ENCODE data around the gene GDAP1L1. TPM values are rescaled to one million over a fixed set of nuclear protein-coding genes. Genes with fewer than 3 reads are reported as not detected.
A peak's percentile ranks its signal among the peaks of the same experiment; 100 is the strongest.

The GDAP1L1 gene
- total RNA-seq, 4 donors from 2014 or later: 0.23 to 0.83 TPM; not detected in 2

- H3K4me3 ChIP-seq: peak overlapping the region; percentile 81 to 94 (median 92)
- WGBS: 38% methylated on average over 7 of the region's 7 CpGs
- peaks cover 69 to 87% (median 79%) of the 10 kb centered on the region in 4 donors for H3K4me1 ChIP-seq
- DNase-seq (ENCODE audit: extremely low spot score): no peak
- TF ChIP-seq EP300 (IDR thresholded peaks at IDR 0.05) (no peak), POLR2A (IDR thresholded peaks at IDR 0.05; ENCODE audit: low read depth) (no peak), POLR2AphosphoS5 (IDR thresholded peaks at IDR 0.05) (no peak)
- TF ChIP-seq, protein P1, sequence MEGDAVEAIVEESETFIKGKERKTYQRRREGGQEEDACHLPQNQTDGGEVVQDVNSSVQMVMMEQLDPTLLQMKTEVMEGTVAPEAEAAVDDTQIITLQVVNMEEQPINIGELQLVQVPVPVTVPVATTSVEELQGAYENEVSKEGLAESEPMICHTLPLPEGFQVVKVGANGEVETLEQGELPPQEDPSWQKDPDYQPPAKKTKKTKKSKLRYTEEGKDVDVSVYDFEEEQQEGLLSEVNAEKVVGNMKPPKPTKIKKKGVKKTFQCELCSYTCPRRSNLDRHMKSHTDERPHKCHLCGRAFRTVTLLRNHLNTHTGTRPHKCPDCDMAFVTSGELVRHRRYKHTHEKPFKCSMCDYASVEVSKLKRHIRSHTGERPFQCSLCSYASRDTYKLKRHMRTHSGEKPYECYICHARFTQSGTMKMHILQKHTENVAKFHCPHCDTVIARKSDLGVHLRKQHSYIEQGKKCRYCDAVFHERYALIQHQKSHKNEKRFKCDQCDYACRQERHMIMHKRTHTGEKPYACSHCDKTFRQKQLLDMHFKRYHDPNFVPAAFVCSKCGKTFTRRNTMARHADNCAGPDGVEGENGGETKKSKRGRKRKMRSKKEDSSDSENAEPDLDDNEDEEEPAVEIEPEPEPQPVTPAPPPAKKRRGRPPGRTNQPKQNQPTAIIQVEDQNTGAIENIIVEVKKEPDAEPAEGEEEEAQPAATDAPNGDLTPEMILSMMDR (IDR thresholded peaks at IDR 0.05): no peak
- H3K27ac ChIP-seq (replicated peaks in 1 of 4): peak overlapping the region; percentile 95 to 99 (median 98)
- H3K27me3 ChIP-seq: no peaks in the 10 kb centered on the region
- no peaks in the 10 kb centered on the region for H3K9me3 ChIP-seq
- intact Hi-C loops (cut with DNase I): no loop called here
- peaks cover 0 to 22% (median 12%) of the 10 kb centered on the region in 4 donors for H3K36me3 ChIP-seq
Measured at GRCh38 chr20:44208165-44208564, 38.9 kb upstream of the GDAP1L1 start.

DNA sequence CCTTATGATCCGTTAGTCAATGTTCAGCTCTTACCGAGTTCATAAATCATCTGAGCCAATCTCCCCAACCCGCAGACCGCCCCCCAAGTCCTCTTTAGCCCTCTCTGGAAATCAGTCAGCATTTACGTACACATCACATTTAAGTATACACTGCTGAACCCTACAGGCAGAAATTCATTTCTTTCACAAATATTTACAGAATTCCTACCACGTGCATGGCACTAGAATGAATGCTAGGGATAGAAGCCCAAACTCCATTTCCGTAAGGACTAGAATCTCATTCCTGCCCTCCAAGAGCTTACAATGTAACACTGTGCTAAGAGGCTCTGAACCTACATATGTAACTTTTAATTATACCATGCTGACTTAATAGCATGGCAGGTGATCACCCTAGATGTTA, 38.3 kb upstream of the GDAP1L1 start:
- Histone ChIP-seq H3K9me3 (no peaks in the 10 kb centered on the region), H3K27ac (replicated peaks in 1 of 4) (peak overlapping the region; percentile 95 to 99 (median 98)), H3K27me3 (no peaks in the 10 kb centered on the region), H3K4me3 (peak overlapping the region; percentile 81 to 94 (median 92)), H3K36me3 (peaks cover 0 to 22% (median 12%) of the 10 kb centered on the region in 4 donors), H3K4me1 (peaks cover 67 to 81% (median 75%) of the 10 kb centered on the region in 4 donors)
- intact Hi-C loops (cut with DNase I): no loop called here
- TF ChIP-seq EP300 (IDR thresholded peaks at IDR 0.05) (no peak), POLR2AphosphoS5 (IDR thresholded peaks at IDR 0.05) (peak in 1 of 2 donors; percentile 63)
- TF ChIP-seq, protein P1 (IDR thresholded peaks at IDR 0.05): peak in 1 of 3 experiments; percentile 20
- DNase-seq (ENCODE audit: extremely low spot score): no peak
- 19% methylated on average over 7 of the region's 7 CpGs for WGBS

DNA sequence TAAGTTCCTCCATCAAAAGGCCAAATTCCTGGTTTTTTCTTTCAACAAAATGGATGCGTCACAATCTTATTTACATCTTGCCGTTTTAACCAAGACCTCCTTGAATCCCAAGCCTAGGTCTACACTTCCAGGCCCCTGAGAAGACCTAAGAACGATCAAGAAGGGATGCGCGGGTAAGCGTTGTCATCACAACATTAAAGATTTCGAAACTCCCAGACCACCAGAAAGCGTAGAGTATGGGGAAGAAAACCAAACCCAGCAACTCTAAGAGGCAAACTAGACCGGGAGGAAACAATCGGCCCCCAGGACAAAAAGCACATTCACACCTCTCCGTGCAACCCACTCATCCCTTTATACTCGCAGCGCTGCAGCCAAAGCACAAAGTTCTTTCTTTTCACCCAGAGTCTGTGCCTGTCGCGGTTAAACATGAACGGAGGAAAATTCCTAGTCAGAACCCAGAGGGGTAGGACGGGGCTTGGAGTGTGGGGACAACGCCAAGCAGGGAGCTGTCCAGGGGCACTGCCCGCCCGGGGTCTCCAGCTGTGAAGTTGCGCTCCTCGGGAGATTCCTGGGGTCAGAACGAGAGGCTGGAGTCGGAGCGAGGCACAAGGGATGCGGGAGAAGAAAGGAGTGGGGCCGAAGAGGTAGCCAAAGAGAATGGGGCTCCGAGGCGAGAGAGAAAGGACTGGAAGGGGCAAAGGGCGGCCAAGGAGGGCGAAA, 37.3 kb upstream of the GDAP1L1 start:
- H3K4me1 ChIP-seq: peaks cover 57 to 73% (median 64%) of the 10 kb centered on the region in 4 donors
- intact Hi-C loops (cut with DNase I): loop anchor here (5.0 to 10.0 kb wide), 6 partner anchors 175 to 675 kb away; partner anchors contain the start of genes SERINC3, TTPAL and YWHAB
- H3K36me3 ChIP-seq: peaks cover 0 to 18% (median 9%) of the 10 kb centered on the region in 4 donors
- H3K27ac ChIP-seq (replicated peaks in 1 of 4): peak overlapping the region; percentile 95 to 99 (median 98)
- no peaks in the 10 kb centered on the region for H3K27me3 ChIP-seq
- H3K4me3 ChIP-seq: peak overlapping the region; percentile 81 to 94 (median 92)
- TF ChIP-seq, protein P1 (IDR thresholded peaks at IDR 0.05): no peak
- TF ChIP-seq POLR2A (IDR thresholded peaks at IDR 0.05; ENCODE audit: low read depth) (no peak), EP300 (IDR thresholded peaks at IDR 0.05) (no peak), POLR2AphosphoS5 (IDR thresholded peaks at IDR 0.05) (peak in 1 of 2 donors; percentile 7)
- no peak for DNase-seq (ENCODE audit: extremely low spot score)
- H3K9me3 ChIP-seq: no peaks in the 10 kb centered on the region
- under 1% methylated on average over 31 of the region's 31 CpGs for WGBS

DNA sequence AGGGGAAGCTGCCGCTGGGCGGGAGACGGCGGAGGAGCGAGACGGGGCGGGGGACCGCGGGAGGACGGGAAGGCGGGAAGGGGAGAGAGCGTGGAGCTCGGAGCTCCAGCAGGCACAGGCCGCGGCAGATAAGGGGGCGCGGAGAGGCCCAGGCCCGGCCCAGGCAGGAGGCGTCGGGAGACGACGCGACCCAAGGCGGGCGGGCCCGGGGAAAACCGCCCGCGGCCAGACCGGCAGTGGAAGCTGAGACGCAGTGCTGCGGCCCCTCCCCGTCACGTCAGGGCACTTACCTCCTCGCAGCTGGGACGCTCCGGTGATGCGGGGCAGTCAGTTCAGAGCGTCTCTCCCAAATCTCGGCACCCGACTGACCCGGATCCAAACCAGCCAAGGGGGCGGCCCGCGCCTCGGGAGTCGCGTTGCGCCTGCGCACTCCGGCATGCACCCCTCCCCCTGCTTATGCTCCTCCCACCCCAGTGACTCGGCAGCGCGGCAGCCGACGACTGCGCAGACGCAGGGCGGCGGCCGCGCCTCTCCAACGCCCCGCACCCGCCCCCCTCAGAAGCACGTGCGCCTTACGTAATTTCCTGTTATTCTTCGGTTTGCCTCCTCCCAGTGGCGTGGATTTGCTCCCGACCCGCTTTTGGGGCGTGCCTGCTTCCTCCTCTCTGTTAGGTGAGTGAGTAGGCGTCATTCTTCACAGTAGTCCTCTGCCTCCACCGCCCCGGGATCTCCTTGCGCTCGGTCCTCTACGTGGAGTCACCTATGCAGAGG, 36.5 kb upstream of the GDAP1L1 start, which contains the start of gene OSER1:
OSER1 (minus strand) TSS at position 366 of the 771 bp plus-strand sequence. CDS start 3,814 bp downstream, outside the sequence.
- DNase-seq (ENCODE audit: extremely low spot score): peak; percentile 100
- Histone ChIP-seq H3K4me1 (peaks cover 51 to 71% (median 57%) of the 10 kb centered on the region in 4 donors), H3K36me3 (peaks cover 0 to 11% (median 5%) of the 10 kb centered on the region in 4 donors), H3K4me3 (peak within 1 kb of the TSS; percentile 81 to 94 (median 92)), H3K27me3 (no peaks in the 10 kb centered on the region), H3K27ac (replicated peaks in 1 of 4) (peak within 1 kb of the TSS; percentile 96 to 99 (median 98)), H3K9me3 (no peaks in the 10 kb centered on the region)
- 0% methylated on average over 23 of the region's 79 CpGs for WGBS
- intact Hi-C loops (cut with DNase I): loop anchor here (5.0 to 10.0 kb wide), 6 partner anchors 174 to 674 kb away; partner anchors contain the start of genes SERINC3, TTPAL and YWHAB
- TF ChIP-seq EP300 (IDR thresholded peaks at IDR 0.05) (no peak), POLR2A (IDR thresholded peaks at IDR 0.05; ENCODE audit: low read depth) (peak; percentile 93), POLR2AphosphoS5 (IDR thresholded peaks at IDR 0.05) (peak; percentile 95 to 99)
- TF ChIP-seq, protein P1 (IDR thresholded peaks at IDR 0.05): peak in 1 of 3 experiments; percentile 16
